MM.1S (cell line): ENCODE results near the gene OTC.

Source experiments
- DNase-seq: peaks from one replicate; pipeline ENCODE4 v3.0.0-alpha.2; 2015
- H2AFZ ChIP-seq: fragments of 300-600 bp; sonication (generic); 2 replicates; pipeline ENCODE4 v1.6.0; 2016; ENCODE audit warnings: antibody characterized with exemption, low read length
- H3F3A ChIP-seq: fragments of 300-600 bp; sonication (generic); 2 replicates; pipeline ENCODE4 v1.6.1; 2016; ENCODE audit warnings: mild to moderate bottlenecking, antibody characterized with exemption, low read length, moderate library complexity, mixed read lengths; ENCODE audit not compliant: insufficient read depth
- H3K27ac ChIP-seq: fragments of 300-600 bp; sonication (generic); 2 replicates; pipeline ENCODE4 v1.5.1; 2016; ENCODE audit warnings: mild to moderate bottlenecking, low read length
- H3K27me3 ChIP-seq: fragments of 300-600 bp; sonication (generic); replicated peaks from 2 replicates; pipeline ENCODE4 v1.6.0; 2016; ENCODE audit warnings: low read length; ENCODE audit not compliant: insufficient read depth
- H3K36me3 ChIP-seq: fragments of 300-600 bp; sonication (generic); replicated peaks from 2 replicates; pipeline ENCODE4 v1.6.1; 2016; ENCODE audit warnings: mild to moderate bottlenecking, low read length, mixed read lengths; ENCODE audit not compliant: insufficient read depth
- H3K4me1 ChIP-seq: fragments of 300-600 bp; sonication (generic); 2 replicates; pipeline ENCODE4 v1.6.1; 2016; ENCODE audit warnings: low read length, mixed read lengths
- H3K4me2 ChIP-seq: fragments of 300-600 bp; sonication (generic); 2 replicates; pipeline ENCODE4 v1.6.0; 2016; ENCODE audit warnings: low read depth, low read length
- H3K4me3 ChIP-seq: fragments of 300-600 bp; sonication (generic); 2 replicates; pipeline ENCODE4 v1.5.1; 2016; ENCODE audit warnings: low read length, mixed read lengths
- H3K79me2 ChIP-seq: fragments of 300-600 bp; sonication (generic); 2 replicates; pipeline ENCODE4 v1.6.1; 2016; ENCODE audit warnings: mixed run types, low read length, mixed read lengths
- H3K9ac ChIP-seq: fragments of 300-600 bp; sonication (generic); 2 replicates; pipeline ENCODE4 v1.6.1; 2016; ENCODE audit warnings: low read length, mixed read lengths
- H3K9me2 ChIP-seq: fragments of 300-600 bp; sonication (generic); replicated peaks from 2 replicates; pipeline ENCODE4 v1.6.1; 2016; ENCODE audit warnings: mild to moderate bottlenecking, low read length, mixed read lengths; ENCODE audit not compliant: insufficient read depth
- H3K9me3 ChIP-seq: fragments of 300-600 bp; sonication (generic); replicated peaks from 2 replicates; pipeline ENCODE4 v1.6.1; 2016; ENCODE audit warnings: mild to moderate bottlenecking, low read length, mixed read lengths; ENCODE audit not compliant: insufficient read depth
- H4K20me1 ChIP-seq: fragments of 300-600 bp; sonication (generic); 2 replicates; pipeline ENCODE4 v1.6.1; 2016; ENCODE audit warnings: mild to moderate bottlenecking, low read length, moderate library complexity, mixed read lengths; ENCODE audit not compliant: insufficient read depth
- CTCF ChIP-seq: fragments of 300-600 bp; sonication (generic); IDR thresholded peaks from 2 replicates; pipeline ENCODE4 v1.5.1; 2016; ENCODE audit warnings: antibody characterized with exemption, low read length, mixed read lengths
- EZH2 ChIP-seq: fragments of 300-600 bp; sonication (generic); optimal IDR thresholded peaks from 2 replicates; pipeline ENCODE3; 2017; ENCODE audit warnings: low read depth, mild to moderate bottlenecking, antibody characterized with exemption, low read length, mixed read lengths
- EZH2phosphoT487 ChIP-seq: fragments of 300-600 bp; sonication (generic); IDR thresholded peaks from 2 replicates; pipeline ENCODE4 v1.6.1; 2018; ENCODE audit warnings: antibody characterized with exemption, low read length

Gene OTC

GRCh38 chrX:38311743-38312142 is 40.7 kb upstream of the OTC start:
- H3K9me2 ChIP-seq, result no peaks in the 10 kb centered on the region
- no peaks in the 10 kb centered on the region for H3K79me2 ChIP-seq
- H3K9ac ChIP-seq, result no peak overlapping the region
- no peak for DNase-seq
- no peaks in the 10 kb centered on the region for H3K4me1 ChIP-seq
- no peaks in the 10 kb centered on the region for H3F3A ChIP-seq
- TF ChIP-seq EZH2phosphoT487 (no peak), EZH2 (no peak), CTCF (no peak)
- H3K27me3 ChIP-seq, result no peaks in the 10 kb centered on the region
- H3K27ac ChIP-seq, result no peak overlapping the region
- H2AFZ ChIP-seq, result no peak overlapping the region
- H3K4me3 ChIP-seq, result no peak overlapping the region
- H4K20me1 ChIP-seq, result no peaks in the 10 kb centered on the region
- H3K9me3 ChIP-seq, result no peaks in the 10 kb centered on the region
- no peaks in the 10 kb centered on the region for H3K36me3 ChIP-seq
- H3K4me2 ChIP-seq, result no peak overlapping the region

GRCh38 chrX:38312436-38312835 is 40.0 kb upstream of the OTC start:
- Histone ChIP-seq H3K4me3 (no peak overlapping the region), H3K36me3 (no peaks in the 10 kb centered on the region), H3K9me2 (no peaks in the 10 kb centered on the region), H3F3A (no peaks in the 10 kb centered on the region), H3K79me2 (no peaks in the 10 kb centered on the region), H3K4me1 (no peaks in the 10 kb centered on the region), H3K27ac (no peak overlapping the region), H3K9ac (no peak overlapping the region), H4K20me1 (no peaks in the 10 kb centered on the region), H2AFZ (no peak overlapping the region), H3K9me3 (no peaks in the 10 kb centered on the region), H3K4me2 (no peak overlapping the region), H3K27me3 (no peaks in the 10 kb centered on the region)
- no peak for DNase-seq
- no peak for TF ChIP-seq EZH2phosphoT487
- TF ChIP-seq CTCF, result no peak
- TF ChIP-seq EZH2, result no peak

- TF ChIP-seq CTCF, result no peak
- TF ChIP-seq EZH2, result no peak
- TF ChIP-seq EZH2phosphoT487, result no peak
- Histone ChIP-seq H3K79me2 (no peaks in the 10 kb centered on the region), H3K27ac (no peak overlapping the region), H4K20me1 (no peaks in the 10 kb centered on the region), H2AFZ (no peak overlapping the region), H3K27me3 (no peaks in the 10 kb centered on the region), H3K9ac (no peak overlapping the region), H3K9me3 (no peaks in the 10 kb centered on the region), H3K4me3 (no peak overlapping the region), H3K36me3 (no peaks in the 10 kb centered on the region), H3K4me2 (no peak overlapping the region), H3K9me2 (no peaks in the 10 kb centered on the region), H3F3A (no peaks in the 10 kb centered on the region), H3K4me1 (no peaks in the 10 kb centered on the region)
- no peak for DNase-seq
Observed at GRCh38 chrX:38313190-38313589, 39.2 kb upstream of the OTC start.
